ENCODE measurements around the gene RAB44. TPM values are rescaled to one million over a fixed set of nuclear protein-coding genes. Genes with fewer than 3 reads are reported as not detected.
A peak's percentile ranks its signal among the peaks of the same experiment; 100 is the strongest.

RAB44 gene
- total and polyA plus RNA-seq, 2 of the 13 experiments (the other 11 are each of a cell fraction or from before 2014, with no cell fraction given), result not detected

- ATAC-seq, result peak; percentile 38
- Histone ChIP-seq H3K79me2 (ENCODE audit: insufficient read depth, low read length) (no peaks in the 10 kb centered on the region), H3K9ac (ENCODE audit: insufficient read depth, low read depth, low read length) (peak overlapping the region; percentile 35), H3K9me3 (ENCODE audit: low read length) (no peaks in the 10 kb centered on the region), H3K36me3 (replicated peaks in 1 of 2; ENCODE audit: control insufficient read depth in 1 of 2, insufficient read depth in 2 of 2, low read length in 2 of 2) (no peaks in the 10 kb centered on the region), H3K4me2 (ENCODE audit: low read depth, low read length) (peak overlapping the region; percentile 66), H3K27me3 (ENCODE audit: control insufficient read depth in 1 of 2, insufficient read depth in 2 of 2, low read length in 2 of 2) (peaks cover 0 to 29% of the 10 kb centered on the region in 2 experiments; a peak in 3 of 5 replicates), H4K20me1 (ENCODE audit: insufficient read depth, low read length) (no peaks in the 10 kb centered on the region), H3K4me3 (replicated peaks in 1 of 3; ENCODE audit: insufficient read depth in 1 of 3, low read depth in 2 of 3, low read length in 3 of 3) (peak overlapping the region in 1 of 3 experiments; percentile 8; a peak in 2 of 6 replicates), H3K4me1 (ENCODE audit: insufficient read depth, low read length) (peaks cover 47% of the 10 kb centered on the region), H2AFZ (ENCODE audit: low read length) (peak overlapping the region; percentile 70), H3K27ac (ENCODE audit: extremely low read length, insufficient read depth, low read length) (no peak overlapping the region)
- DNase-seq (ENCODE audit: low spot score), result no peak
- intact Hi-C loops (cut with micrococcal nuclease; ENCODE audit: unreplicated experiment), result no loop called here
- CTCF ChIA-PET (ENCODE audit: low intra/inter-chr PET ratio, low total read pairs), result no interaction called here
- in situ Hi-C loops (cut with HindIII; ENCODE audit: extremely low pct_ligation_motif_present, low pct_unique_long_range_greater_than_20kb), result no loop called here
- BruUV-seq (replicated peaks), result no TSS peak
- POLR2A ChIA-PET, result interaction anchor here (1.8 to 6.0 kb wide), 3 partner anchors 17 to 28 kb away, joined by 5 to 33 read pairs (median 6); partner anchors contain the start of gene CDKN1A
- peak; percentile 30 for FAIRE-seq
- WGBS (ENCODE audit: low lambda C conversion rate), result 35% methylated on average over 13 of the region's 13 CpGs
- TF ChIP-seq TCF7 (IDR thresholded peaks at IDR 0.05; ENCODE audit: low read depth) (no peak), CSRNP1 (CRISPR knock-in tag; IDR thresholded peaks at IDR 0.05) (no peak), GTF3A (CRISPR knock-in tag; conservative IDR thresholded peaks at IDR 0.05) (no peak), TMF1 (CRISPR knock-in tag; IDR thresholded peaks at IDR 0.05; ENCODE audit: low read depth) (no peak), ZNF501 (CRISPR knock-in tag; IDR thresholded peaks at IDR 0.05) (0 out of 2 replicates have a peak, but pooled peaks have one; percentile 4), TBX2 (CRISPR knock-in tag; IDR thresholded peaks at IDR 0.05; ENCODE audit: borderline replicate concordance) (no peak), ZFAT (CRISPR knock-in tag; conservative IDR thresholded peaks at IDR 0.05) (no peak), ATF7 (IDR thresholded peaks at IDR 0.05) (peak; percentile 78), ATF7 (CRISPR knock-in tag; IDR thresholded peaks at IDR 0.05) (no peak), ZNF746 (CRISPR knock-in tag; IDR thresholded peaks at IDR 0.05) (no peak)
- TF ChIP-seq, protein P1, sequence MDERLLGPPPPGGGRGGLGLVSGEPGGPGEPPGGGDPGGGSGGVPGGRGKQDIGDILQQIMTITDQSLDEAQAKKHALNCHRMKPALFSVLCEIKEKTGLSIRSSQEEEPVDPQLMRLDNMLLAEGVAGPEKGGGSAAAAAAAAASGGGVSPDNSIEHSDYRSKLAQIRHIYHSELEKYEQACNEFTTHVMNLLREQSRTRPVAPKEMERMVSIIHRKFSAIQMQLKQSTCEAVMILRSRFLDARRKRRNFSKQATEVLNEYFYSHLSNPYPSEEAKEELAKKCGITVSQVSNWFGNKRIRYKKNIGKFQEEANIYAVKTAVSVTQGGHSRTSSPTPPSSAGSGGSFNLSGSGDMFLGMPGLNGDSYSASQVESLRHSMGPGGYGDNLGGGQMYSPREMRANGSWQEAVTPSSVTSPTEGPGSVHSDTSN (CRISPR knock-in tag; IDR thresholded peaks at IDR 0.05), result no peak
- TF ChIP-seq, protein P2, sequence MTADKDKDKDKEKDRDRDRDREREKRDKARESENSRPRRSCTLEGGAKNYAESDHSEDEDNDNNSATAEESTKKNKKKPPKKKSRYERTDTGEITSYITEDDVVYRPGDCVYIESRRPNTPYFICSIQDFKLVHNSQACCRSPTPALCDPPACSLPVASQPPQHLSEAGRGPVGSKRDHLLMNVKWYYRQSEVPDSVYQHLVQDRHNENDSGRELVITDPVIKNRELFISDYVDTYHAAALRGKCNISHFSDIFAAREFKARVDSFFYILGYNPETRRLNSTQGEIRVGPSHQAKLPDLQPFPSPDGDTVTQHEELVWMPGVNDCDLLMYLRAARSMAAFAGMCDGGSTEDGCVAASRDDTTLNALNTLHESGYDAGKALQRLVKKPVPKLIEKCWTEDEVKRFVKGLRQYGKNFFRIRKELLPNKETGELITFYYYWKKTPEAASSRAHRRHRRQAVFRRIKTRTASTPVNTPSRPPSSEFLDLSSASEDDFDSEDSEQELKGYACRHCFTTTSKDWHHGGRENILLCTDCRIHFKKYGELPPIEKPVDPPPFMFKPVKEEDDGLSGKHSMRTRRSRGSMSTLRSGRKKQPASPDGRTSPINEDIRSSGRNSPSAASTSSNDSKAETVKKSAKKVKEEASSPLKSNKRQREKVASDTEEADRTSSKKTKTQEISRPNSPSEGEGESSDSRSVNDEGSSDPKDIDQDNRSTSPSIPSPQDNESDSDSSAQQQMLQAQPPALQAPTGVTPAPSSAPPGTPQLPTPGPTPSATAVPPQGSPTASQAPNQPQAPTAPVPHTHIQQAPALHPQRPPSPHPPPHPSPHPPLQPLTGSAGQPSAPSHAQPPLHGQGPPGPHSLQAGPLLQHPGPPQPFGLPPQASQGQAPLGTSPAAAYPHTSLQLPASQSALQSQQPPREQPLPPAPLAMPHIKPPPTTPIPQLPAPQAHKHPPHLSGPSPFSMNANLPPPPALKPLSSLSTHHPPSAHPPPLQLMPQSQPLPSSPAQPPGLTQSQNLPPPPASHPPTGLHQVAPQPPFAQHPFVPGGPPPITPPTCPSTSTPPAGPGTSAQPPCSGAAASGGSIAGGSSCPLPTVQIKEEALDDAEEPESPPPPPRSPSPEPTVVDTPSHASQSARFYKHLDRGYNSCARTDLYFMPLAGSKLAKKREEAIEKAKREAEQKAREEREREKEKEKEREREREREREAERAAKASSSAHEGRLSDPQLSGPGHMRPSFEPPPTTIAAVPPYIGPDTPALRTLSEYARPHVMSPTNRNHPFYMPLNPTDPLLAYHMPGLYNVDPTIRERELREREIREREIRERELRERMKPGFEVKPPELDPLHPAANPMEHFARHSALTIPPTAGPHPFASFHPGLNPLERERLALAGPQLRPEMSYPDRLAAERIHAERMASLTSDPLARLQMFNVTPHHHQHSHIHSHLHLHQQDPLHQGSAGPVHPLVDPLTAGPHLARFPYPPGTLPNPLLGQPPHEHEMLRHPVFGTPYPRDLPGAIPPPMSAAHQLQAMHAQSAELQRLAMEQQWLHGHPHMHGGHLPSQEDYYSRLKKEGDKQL (CRISPR knock-in tag; IDR thresholded peaks at IDR 0.05; ENCODE audit: low read depth), result no peak
- TF ChIP-seq, protein P3, sequence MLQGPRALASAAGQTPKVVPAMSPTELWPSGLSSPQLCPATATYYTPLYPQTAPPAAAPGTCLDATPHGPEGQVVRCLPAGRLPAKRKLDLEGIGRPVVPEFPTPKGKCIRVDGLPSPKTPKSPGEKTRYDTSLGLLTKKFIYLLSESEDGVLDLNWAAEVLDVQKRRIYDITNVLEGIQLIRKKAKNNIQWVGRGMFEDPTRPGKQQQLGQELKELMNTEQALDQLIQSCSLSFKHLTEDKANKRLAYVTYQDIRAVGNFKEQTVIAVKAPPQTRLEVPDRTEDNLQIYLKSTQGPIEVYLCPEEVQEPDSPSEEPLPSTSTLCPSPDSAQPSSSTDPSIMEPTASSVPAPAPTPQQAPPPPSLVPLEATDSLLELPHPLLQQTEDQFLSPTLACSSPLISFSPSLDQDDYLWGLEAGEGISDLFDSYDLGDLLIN (CRISPR knock-in tag; IDR thresholded peaks at IDR 0.05; ENCODE audit: borderline replicate concordance), result no peak
- TF ChIP-seq, protein P4, sequence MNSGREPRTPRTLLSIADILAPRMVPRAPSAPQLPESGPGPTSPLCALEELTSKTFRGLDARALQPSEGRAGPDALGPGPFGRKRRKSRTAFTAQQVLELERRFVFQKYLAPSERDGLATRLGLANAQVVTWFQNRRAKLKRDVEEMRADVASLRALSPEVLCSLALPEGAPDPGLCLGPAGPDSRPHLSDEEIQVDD (CRISPR knock-in tag; IDR thresholded peaks at IDR 0.05; ENCODE audit: borderline replicate concordance), result no peak
Observed at GRCh38 chr6:36649701-36650484, 47.7 kb upstream of the RAB44 start.
